Liver (tissue), 9 donors: ENCODE measurements around the gene ABLIM3. TPM values are rescaled to one million over a fixed set of nuclear protein-coding genes. Genes with fewer than 3 reads are reported as not detected.

Experiments used
- DNase-seq: peaks from one replicate; pipeline ENCODE4 v3.0.0-alpha.2; 2017; ENCODE audit warnings: low spot score
- H3K27ac ChIP-seq, 2 donors: one replicate each; pipeline ENCODE4 v1.7.0; 2013; ENCODE audit warnings: inconsistent platforms in 2 of 2, low read length in 2 of 2, control low read depth in 1 of 2, low read depth in 1 of 2, mild to moderate bottlenecking in 1 of 2
- H3K27me3 ChIP-seq, 4 donors: one replicate each; pipeline versions ENCODE4 v1.6.1 to v1.7.0; 2013; ENCODE audit warnings: low read length in 3 of 4, inconsistent platforms in 1 of 4, mild to moderate bottlenecking in 1 of 4, moderate library complexity in 1 of 4; ENCODE audit not compliant: control insufficient read depth in 4 of 4, insufficient read depth in 4 of 4
- H3K36me3 ChIP-seq, 4 donors: one replicate each; pipeline versions ENCODE4 v1.6.1 to v1.7.0; 2013; ENCODE audit warnings: low read length in 3 of 4, mild to moderate bottlenecking in 3 of 4, low read depth in 1 of 4, moderate library complexity in 1 of 4; ENCODE audit not compliant: control insufficient read depth in 4 of 4, insufficient read depth in 3 of 4
- H3K4me1 ChIP-seq, 4 donors: one replicate each; pipeline versions ENCODE4 v1.6.1 to v1.7.0; 2013; ENCODE audit warnings: low read length in 3 of 4, mild to moderate bottlenecking in 3 of 4, moderate library complexity in 1 of 4; ENCODE audit not compliant: control insufficient read depth in 4 of 4, insufficient read depth in 4 of 4
- H3K4me3 ChIP-seq, 3 donors: one replicate each; pipeline versions ENCODE4 v1.6.1 to v1.7.0; 2013; ENCODE audit warnings: low read length in 3 of 3, control low read depth in 1 of 3, low read depth in 1 of 3, mild to moderate bottlenecking in 1 of 3
- H3K9ac ChIP-seq, 2 donors: one replicate each; pipeline ENCODE4 v1.7.0; 2013; ENCODE audit warnings: low read length in 2 of 2, mild to moderate bottlenecking in 2 of 2, moderate library complexity in 2 of 2, control low read depth in 1 of 2, low read depth in 1 of 2
- H3K9me3 ChIP-seq, 4 donors: one replicate each; pipeline versions ENCODE4 v1.6.1 to v1.7.0; 2013; ENCODE audit warnings: low read length in 3 of 4; ENCODE audit not compliant: control insufficient read depth in 4 of 4
- ATF3 ChIP-seq: IDR thresholded peaks from 2 replicates; pipeline ENCODE4 v1.6.1; 2016; ENCODE audit warnings: antibody characterized with exemption
- EGR1 ChIP-seq, 2 donors: IDR thresholded peaks; 2 replicates each; pipeline ENCODE4 v1.6.1; 2016 to 2018; ENCODE audit warnings: antibody characterized with exemption in 2 of 2, low read depth in 2 of 2
- FOXA1 ChIP-seq: IDR thresholded peaks from 2 replicates; pipeline ENCODE4 v1.6.1; 2016; ENCODE audit warnings: antibody characterized with exemption
- FOXA2 ChIP-seq: IDR thresholded peaks from 2 replicates; pipeline ENCODE4 v1.6.1; 2016; ENCODE audit warnings: antibody characterized with exemption
- GABPA ChIP-seq, 2 donors: IDR thresholded peaks in 1 of 2; conservative IDR thresholded peaks in 1 of 2; 2 replicates each; pipeline ENCODE4 v1.6.1; 2016; ENCODE audit warnings: antibody characterized with exemption in 2 of 2, mild to moderate bottlenecking in 1 of 2, moderate library complexity in 1 of 2
- HNF4A ChIP-seq, 2 donors: conservative IDR thresholded peaks; 2 replicates each; pipeline ENCODE4 v1.6.1; 2016; ENCODE audit warnings: antibody characterized with exemption in 2 of 2, mild to moderate bottlenecking in 2 of 2
- HNF4G ChIP-seq: IDR thresholded peaks from 2 replicates; pipeline ENCODE4 v1.6.1; 2016; ENCODE audit warnings: antibody characterized with exemption
- JUND ChIP-seq, 2 donors: IDR thresholded peaks; 2 replicates each; pipeline ENCODE4 v1.6.1; 2016; ENCODE audit warnings: antibody characterized with exemption in 2 of 2
- NR2F2 ChIP-seq: IDR thresholded peaks from 2 replicates; pipeline ENCODE4 v1.6.1; 2016; ENCODE audit warnings: antibody characterized with exemption
- RAD21 ChIP-seq, 2 donors: IDR thresholded peaks; 2 replicates each; pipeline ENCODE4 v1.6.1; 2016; ENCODE audit warnings: antibody characterized with exemption in 2 of 2, mild to moderate bottlenecking in 2 of 2
- RXRA ChIP-seq, 2 donors: IDR thresholded peaks; 2 replicates each; pipeline ENCODE4 v1.6.1; 2017 to 2018; ENCODE audit warnings: antibody characterized with exemption in 2 of 2, mild to moderate bottlenecking in 1 of 2
- SP1 ChIP-seq: IDR thresholded peaks from 2 replicates; pipeline ENCODE4 v1.6.1; 2018; ENCODE audit warnings: antibody characterized with exemption, mild to moderate bottlenecking
- TAF1 ChIP-seq: conservative IDR thresholded peaks from 2 replicates; pipeline ENCODE4 v1.6.1; 2016; ENCODE audit warnings: antibody characterized with exemption, mild to moderate bottlenecking
- YY1 ChIP-seq: IDR thresholded peaks from 2 replicates; pipeline ENCODE4 v1.6.1; 2016; ENCODE audit warnings: antibody characterized with exemption, mild to moderate bottlenecking
- WGBS: extraction: QIAGEN DNeasy Blood & Tissue Kit; methylation state at CpG from one replicate; pipeline ENCODE4 v1.1.7; 2013; 5-methylcytosine and 5-hydroxymethylcytosine counted together
- polyA plus RNA-seq, 2 donors: library from polyadenylated mRNA; stranded (reverse) in 1 of 2; unstranded in 1 of 2; fragments of 200-250 nt in 1 of 2; fragments of >200 nt in 1 of 2; fragmentation: Nextera tagmentation in 1 of 2; extraction: Ambion mirVana in 1 of 2; gene quantifications; one replicate each; pipeline versions ENCODE4 v1.2.1 to v1.2.3, GENCODE V29; 2013 to 2015
- total RNA-seq, 2 donors: library from RNA; depleted of rRNA; stranded (reverse); fragments of >200 nt; gene quantifications; one replicate each; pipeline ENCODE4 v1.2.3, GENCODE V29; 2014
- TF ChIP-seq, protein P1 (sequence below): fragments of 150-350 bp; IDR thresholded peaks from 2 replicates; pipeline ENCODE4 v1.5.1; 2017; ENCODE audit warnings: improper control_type of control experiment, low read depth, low read length; ENCODE audit not compliant: missing input control
- TF ChIP-seq, protein P2 (sequence below): IDR thresholded peaks from 2 replicates; pipeline ENCODE4 v1.6.1; 2016; ENCODE audit warnings: antibody characterized with exemption, mild to moderate bottlenecking
- TF ChIP-seq, protein P3 (sequence below): IDR thresholded peaks from 2 replicates; pipeline ENCODE4 v1.6.1; 2016; ENCODE audit warnings: antibody characterized with exemption
- TF ChIP-seq, protein P4 (sequence below): IDR thresholded peaks from 2 replicates; pipeline ENCODE4 v1.6.1; 2016; ENCODE audit warnings: antibody characterized with exemption
- donor health status: healthy.
- donor health status: healthy.
- donor health status: healthy.
- donor health status: healthy.
- donor health status: healthy.

Gene ABLIM3
- total and polyA plus RNA-seq, 4 donors = 6.8 to 131 (median 43.1) TPM

- Histone ChIP-seq H3K4me3 (peak overlapping the region; percentile 57 to 78 (median 76)), H3K27ac (peak overlapping the region; percentile 89 to 94), H3K9ac (peak overlapping the region in 1 of 2 donors; percentile 96), H3K4me1 (peaks cover 0 to 30% (median 10%) of the 10 kb centered on the region in 4 donors), H3K27me3 (no peaks in the 10 kb centered on the region), H3K9me3 (no peaks in the 10 kb centered on the region), H3K36me3 (no peaks in the 10 kb centered on the region)
- TF ChIP-seq GABPA (IDR thresholded peaks at IDR 0.05 in 1 of 2, conservative IDR thresholded peaks at IDR 0.05 in 1 of 2) (no peak), JUND (IDR thresholded peaks at IDR 0.05) (peak in 1 of 2 donors; percentile 72), RAD21 (IDR thresholded peaks at IDR 0.05) (peak; percentile 31 to 33), YY1 (peak; percentile 58), HNF4A (conservative IDR thresholded peaks at IDR 0.05) (peak; percentile 58 to 80), ATF3 (no peak), HNF4G (no peak), RXRA (IDR thresholded peaks at IDR 0.05) (peak; percentile 52 to 81), FOXA1 (peak; percentile 98), EGR1 (IDR thresholded peaks at IDR 0.05; ENCODE audit: low read depth in 2 of 2) (no peak), TAF1 (peak; percentile 66), SP1 (peak; percentile 73), FOXA2 (peak; percentile 100), NR2F2 (no peak)
- TF ChIP-seq, protein P1, sequence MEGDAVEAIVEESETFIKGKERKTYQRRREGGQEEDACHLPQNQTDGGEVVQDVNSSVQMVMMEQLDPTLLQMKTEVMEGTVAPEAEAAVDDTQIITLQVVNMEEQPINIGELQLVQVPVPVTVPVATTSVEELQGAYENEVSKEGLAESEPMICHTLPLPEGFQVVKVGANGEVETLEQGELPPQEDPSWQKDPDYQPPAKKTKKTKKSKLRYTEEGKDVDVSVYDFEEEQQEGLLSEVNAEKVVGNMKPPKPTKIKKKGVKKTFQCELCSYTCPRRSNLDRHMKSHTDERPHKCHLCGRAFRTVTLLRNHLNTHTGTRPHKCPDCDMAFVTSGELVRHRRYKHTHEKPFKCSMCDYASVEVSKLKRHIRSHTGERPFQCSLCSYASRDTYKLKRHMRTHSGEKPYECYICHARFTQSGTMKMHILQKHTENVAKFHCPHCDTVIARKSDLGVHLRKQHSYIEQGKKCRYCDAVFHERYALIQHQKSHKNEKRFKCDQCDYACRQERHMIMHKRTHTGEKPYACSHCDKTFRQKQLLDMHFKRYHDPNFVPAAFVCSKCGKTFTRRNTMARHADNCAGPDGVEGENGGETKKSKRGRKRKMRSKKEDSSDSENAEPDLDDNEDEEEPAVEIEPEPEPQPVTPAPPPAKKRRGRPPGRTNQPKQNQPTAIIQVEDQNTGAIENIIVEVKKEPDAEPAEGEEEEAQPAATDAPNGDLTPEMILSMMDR = no peak
- TF ChIP-seq, protein P2, sequence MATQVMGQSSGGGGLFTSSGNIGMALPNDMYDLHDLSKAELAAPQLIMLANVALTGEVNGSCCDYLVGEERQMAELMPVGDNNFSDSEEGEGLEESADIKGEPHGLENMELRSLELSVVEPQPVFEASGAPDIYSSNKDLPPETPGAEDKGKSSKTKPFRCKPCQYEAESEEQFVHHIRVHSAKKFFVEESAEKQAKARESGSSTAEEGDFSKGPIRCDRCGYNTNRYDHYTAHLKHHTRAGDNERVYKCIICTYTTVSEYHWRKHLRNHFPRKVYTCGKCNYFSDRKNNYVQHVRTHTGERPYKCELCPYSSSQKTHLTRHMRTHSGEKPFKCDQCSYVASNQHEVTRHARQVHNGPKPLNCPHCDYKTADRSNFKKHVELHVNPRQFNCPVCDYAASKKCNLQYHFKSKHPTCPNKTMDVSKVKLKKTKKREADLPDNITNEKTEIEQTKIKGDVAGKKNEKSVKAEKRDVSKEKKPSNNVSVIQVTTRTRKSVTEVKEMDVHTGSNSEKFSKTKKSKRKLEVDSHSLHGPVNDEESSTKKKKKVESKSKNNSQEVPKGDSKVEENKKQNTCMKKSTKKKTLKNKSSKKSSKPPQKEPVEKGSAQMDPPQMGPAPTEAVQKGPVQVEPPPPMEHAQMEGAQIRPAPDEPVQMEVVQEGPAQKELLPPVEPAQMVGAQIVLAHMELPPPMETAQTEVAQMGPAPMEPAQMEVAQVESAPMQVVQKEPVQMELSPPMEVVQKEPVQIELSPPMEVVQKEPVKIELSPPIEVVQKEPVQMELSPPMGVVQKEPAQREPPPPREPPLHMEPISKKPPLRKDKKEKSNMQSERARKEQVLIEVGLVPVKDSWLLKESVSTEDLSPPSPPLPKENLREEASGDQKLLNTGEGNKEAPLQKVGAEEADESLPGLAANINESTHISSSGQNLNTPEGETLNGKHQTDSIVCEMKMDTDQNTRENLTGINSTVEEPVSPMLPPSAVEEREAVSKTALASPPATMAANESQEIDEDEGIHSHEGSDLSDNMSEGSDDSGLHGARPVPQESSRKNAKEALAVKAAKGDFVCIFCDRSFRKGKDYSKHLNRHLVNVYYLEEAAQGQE = peak; percentile 73
- TF ChIP-seq, protein P3, sequence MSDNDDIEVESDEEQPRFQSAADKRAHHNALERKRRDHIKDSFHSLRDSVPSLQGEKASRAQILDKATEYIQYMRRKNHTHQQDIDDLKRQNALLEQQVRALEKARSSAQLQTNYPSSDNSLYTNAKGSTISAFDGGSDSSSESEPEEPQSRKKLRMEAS = peak; percentile 79
- TF ChIP-seq, protein P4, sequence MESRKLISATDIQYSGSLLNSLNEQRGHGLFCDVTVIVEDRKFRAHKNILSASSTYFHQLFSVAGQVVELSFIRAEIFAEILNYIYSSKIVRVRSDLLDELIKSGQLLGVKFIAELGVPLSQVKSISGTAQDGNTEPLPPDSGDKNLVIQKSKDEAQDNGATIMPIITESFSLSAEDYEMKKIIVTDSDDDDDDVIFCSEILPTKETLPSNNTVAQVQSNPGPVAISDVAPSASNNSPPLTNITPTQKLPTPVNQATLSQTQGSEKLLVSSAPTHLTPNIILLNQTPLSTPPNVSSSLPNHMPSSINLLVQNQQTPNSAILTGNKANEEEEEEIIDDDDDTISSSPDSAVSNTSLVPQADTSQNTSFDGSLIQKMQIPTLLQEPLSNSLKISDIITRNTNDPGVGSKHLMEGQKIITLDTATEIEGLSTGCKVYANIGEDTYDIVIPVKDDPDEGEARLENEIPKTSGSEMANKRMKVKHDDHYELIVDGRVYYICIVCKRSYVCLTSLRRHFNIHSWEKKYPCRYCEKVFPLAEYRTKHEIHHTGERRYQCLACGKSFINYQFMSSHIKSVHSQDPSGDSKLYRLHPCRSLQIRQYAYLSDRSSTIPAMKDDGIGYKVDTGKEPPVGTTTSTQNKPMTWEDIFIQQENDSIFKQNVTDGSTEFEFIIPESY = peak; percentile 54
- no peak for DNase-seq
- WGBS = 14% methylated on average over 1 of the region's 1 CpG
Observed at GRCh38 chr5:149144637-149145036, 3.3 kb downstream of the ABLIM3 start.
